ENCODE measurements around the gene PTGIR. TPM values are rescaled to one million over a fixed set of nuclear protein-coding genes. Genes with fewer than 3 reads are reported as not detected.

Gene PTGIR
- total RNA-seq, 1 experiment from 2014 or later = not detected

- DNase-seq (ENCODE audit: low spot score) = no peak
- BruUV-seq (replicated peaks) = TSS peak; percentile 82
- Histone ChIP-seq H3K27ac (ENCODE audit: low read depth, low read length, poor library complexity, severe bottlenecking) (no peak overlapping the region), H3K27me3 (replicated peaks; ENCODE audit: insufficient read depth, low read depth, low read length, poor library complexity) (no peaks in the 10 kb centered on the region), H3K9me3 (ENCODE audit: low read depth, low read length, poor library complexity, severe bottlenecking) (no peaks in the 10 kb centered on the region), H3K36me3 (ENCODE audit: insufficient read depth, low read length, poor library complexity, severe bottlenecking) (peaks cover 51% of the 10 kb centered on the region), H3K4me3 (ENCODE audit: low read depth, low read length, poor library complexity, severe bottlenecking) (no peak overlapping the region), H3K4me1 (ENCODE audit: insufficient read depth, low read length, poor library complexity, severe bottlenecking) (no peaks in the 10 kb centered on the region)
- intact Hi-C loops (cut with micrococcal nuclease; ENCODE audit: unreplicated experiment) = no loop called here
- no peak for TF ChIP-seq CTCF (conservative IDR thresholded peaks at IDR 0.05; ENCODE audit: low read depth, low read length)
- TF ChIP-seq EZH2 (IDR thresholded peaks at IDR 0.05; ENCODE audit: borderline replicate concordance, low read depth, low read length, poor library complexity, severe bottlenecking) = no peak
- ChIA-PET POLR2A (ENCODE audit: low non-redundant PET) (no interaction called here), CTCF (no interaction called here)
These were observed 15.1 kb downstream of the PTGIR start for GRCh38 chr19:46609511-46610412.

- ChIA-PET CTCF (no interaction called here), POLR2A (ENCODE audit: low non-redundant PET) (no interaction called here)
- H3K4me3 ChIP-seq (ENCODE audit: low read depth, low read length, poor library complexity, severe bottlenecking) = no peak overlapping the region
- TF ChIP-seq CTCF (conservative IDR thresholded peaks at IDR 0.05; ENCODE audit: low read depth, low read length) (no peak), EZH2 (IDR thresholded peaks at IDR 0.05; ENCODE audit: borderline replicate concordance, low read depth, low read length, poor library complexity, severe bottlenecking) (no peak)
- no peak for DNase-seq (ENCODE audit: low spot score)
- no peaks in the 10 kb centered on the region for H3K4me1 ChIP-seq (ENCODE audit: insufficient read depth, low read length, poor library complexity, severe bottlenecking)
- H3K27me3 ChIP-seq (replicated peaks; ENCODE audit: insufficient read depth, low read depth, low read length, poor library complexity) = no peaks in the 10 kb centered on the region
- H3K9me3 ChIP-seq (ENCODE audit: low read depth, low read length, poor library complexity, severe bottlenecking) = no peaks in the 10 kb centered on the region
- intact Hi-C loops (cut with micrococcal nuclease; ENCODE audit: unreplicated experiment) = no loop called here
- BruUV-seq (replicated peaks) = no TSS peak
- H3K36me3 ChIP-seq (ENCODE audit: insufficient read depth, low read length, poor library complexity, severe bottlenecking) = peaks cover 51% of the 10 kb centered on the region
- no peak overlapping the region for H3K27ac ChIP-seq (ENCODE audit: low read depth, low read length, poor library complexity, severe bottlenecking)
These were observed 16.1 kb downstream of the PTGIR start for GRCh38 chr19:46608581-46609345.

GRCh38 chr19:46608178-46608577, 16.7 kb downstream of the PTGIR start:
- POLR2A ChIA-PET (ENCODE audit: low non-redundant PET) = no interaction called here
- intact Hi-C loops (cut with micrococcal nuclease; ENCODE audit: unreplicated experiment) = no loop called here
- BruUV-seq (replicated peaks) = no TSS peak
- no peak overlapping the region for H3K4me3 ChIP-seq (ENCODE audit: low read depth, low read length, poor library complexity, severe bottlenecking)
- peaks cover 51% of the 10 kb centered on the region for H3K36me3 ChIP-seq (ENCODE audit: insufficient read depth, low read length, poor library complexity, severe bottlenecking)
- H3K9me3 ChIP-seq (ENCODE audit: low read depth, low read length, poor library complexity, severe bottlenecking) = no peaks in the 10 kb centered on the region
- no peaks in the 10 kb centered on the region for H3K27me3 ChIP-seq (replicated peaks; ENCODE audit: insufficient read depth, low read depth, low read length, poor library complexity)
- H3K4me1 ChIP-seq (ENCODE audit: insufficient read depth, low read length, poor library complexity, severe bottlenecking) = peaks cover 2% of the 10 kb centered on the region
- TF ChIP-seq CTCF (conservative IDR thresholded peaks at IDR 0.05; ENCODE audit: low read depth, low read length) (no peak), EZH2 (IDR thresholded peaks at IDR 0.05; ENCODE audit: borderline replicate concordance, low read depth, low read length, poor library complexity, severe bottlenecking) (no peak)
- no peak overlapping the region for H3K27ac ChIP-seq (ENCODE audit: low read depth, low read length, poor library complexity, severe bottlenecking)
- CTCF ChIA-PET = no interaction called here
- DNase-seq (ENCODE audit: low spot score) = no peak

All from A673 (cell line).